SU-DHL-6 (cell line): Measurements from ENCODE around the gene HCFC1R1.

ENCODE experiments used
- H2AFZ ChIP-seq: fragments of 200-600 bp; sonication (generic); 2 replicates; pipeline ENCODE4 v1.6.1; 2014; ENCODE audit warnings: low read depth, mild to moderate bottlenecking, moderate library complexity, mixed read lengths, antibody characterized with exemption, low read length; ENCODE audit not compliant: severe bottlenecking
- H3F3A ChIP-seq: fragments of 200-600 bp; shearing (Covaris generic); 2 replicates; pipeline ENCODE4 v1.6.0; 2016; ENCODE audit warnings: antibody characterized with exemption, mild to moderate bottlenecking; ENCODE audit not compliant: insufficient read depth
- H3K27ac ChIP-seq: fragments of 200-600 bp; sonication (generic); 2 replicates; pipeline ENCODE4 v1.5.1; 2016; ENCODE audit warnings: low read depth, mild to moderate bottlenecking, low read length, moderate library complexity, mixed read lengths
- H3K27me3 ChIP-seq: fragments of 200-600 bp; sonication (generic), shearing (Covaris generic); 2 replicates; pipeline ENCODE4 v1.6.0; 2014; ENCODE audit warnings: mild to moderate bottlenecking, low read length
- H3K36me3 ChIP-seq: fragments of 200-600 bp; sonication (generic); 2 replicates; pipeline ENCODE4 v1.6.1; 2014; ENCODE audit warnings: mild to moderate bottlenecking, low read length, mixed read lengths
- H3K4me2 ChIP-seq: fragments of 300-600, 200-600 bp; shearing (Covaris generic), sonication (generic); 2 replicates; pipeline ENCODE4 v1.6.0; 2014; ENCODE audit warnings: low read length, low read depth, mild to moderate bottlenecking; ENCODE audit not compliant: poor library complexity, severe bottlenecking
- H3K4me3 ChIP-seq: fragments of 200-600 bp; sonication (generic); 2 replicates; pipeline ENCODE4 v1.5.1; 2014; ENCODE audit warnings: antibody characterized with exemption, low read length, mild to moderate bottlenecking, mixed read lengths; ENCODE audit not compliant: insufficient read depth, poor library complexity, severe bottlenecking
- H3K79me2 ChIP-seq: fragments of 200-600 bp; sonication (generic); 2 replicates; pipeline ENCODE4 v1.6.1; 2014; ENCODE audit warnings: mild to moderate bottlenecking, low read length, moderate library complexity; ENCODE audit not compliant: insufficient read depth
- H3K9ac ChIP-seq: fragments of 200-600 bp; sonication (generic); 2 replicates; pipeline ENCODE4 v1.7.0; 2014; ENCODE audit warnings: mild to moderate bottlenecking, low read length
- H3K9me2 ChIP-seq: fragments of 200-600 bp; sonication (generic); replicated peaks from 2 replicates; pipeline ENCODE4 v1.6.1; 2014; ENCODE audit warnings: low read length; ENCODE audit not compliant: insufficient read depth
- H3K9me3 ChIP-seq: fragments of 200-600 bp; sonication (generic); 2 replicates; pipeline ENCODE4 v1.6.1; 2014; ENCODE audit warnings: low read length, mixed read lengths; ENCODE audit not compliant: insufficient read depth
- H4K20me1 ChIP-seq: fragments of 200-600 bp; sonication (generic); 2 replicates; pipeline ENCODE4 v1.6.1; 2014; ENCODE audit warnings: low read depth, mild to moderate bottlenecking, antibody characterized with exemption, low read length, moderate library complexity, mixed read lengths
- CTCF ChIP-seq: fragments of 200-600 bp; sonication (generic); IDR thresholded peaks from one replicate; pipeline ENCODE4 v1.5.1; 2017; ENCODE audit warnings: antibody characterized with exemption, mild to moderate bottlenecking, low read length, moderate library complexity; ENCODE audit not compliant: insufficient read depth, poor library complexity, severe bottlenecking
- EZH2phosphoT487 ChIP-seq: fragments of 200-600 bp; sonication (generic), shearing (Covaris generic); conservative IDR thresholded peaks from 2 replicates; pipeline ENCODE4 v1.6.1; 2018; ENCODE audit warnings: mild to moderate bottlenecking, antibody characterized with exemption, low read length, moderate library complexity, mixed read lengths

The HCFC1R1 gene

GRCh38 chr16:3036726-3037315 lies 13.1 kb upstream of the HCFC1R1 start, which contains the start of gene BICDL2:
BICDL2 (minus strand) TSS chr16:3036944; CDS start chr16:3035496, 1,448 bp downstream.
- Histone ChIP-seq H4K20me1 (no peaks in the 10 kb centered on the region), H3K9me2 (no peaks in the 10 kb centered on the region), H3K9me3 (no peaks in the 10 kb centered on the region), H3K36me3 (no peaks in the 10 kb centered on the region), H3K4me3 (no peak within 1 kb of the TSS), H3K27me3 (no peaks in the 10 kb centered on the region), H2AFZ (no peak within 1 kb of the TSS), H3K4me2 (no peak within 1 kb of the TSS), H3K9ac (no peak within 1 kb of the TSS), H3K27ac (no peak within 1 kb of the TSS), H3K79me2 (no peaks in the 10 kb centered on the region), H3F3A (no peaks in the 10 kb centered on the region)
- TF ChIP-seq CTCF (no peak), EZH2phosphoT487 (no peak)

- Histone ChIP-seq H3K4me2 (no peak overlapping the region), H3K9me2 (no peaks in the 10 kb centered on the region), H3K9ac (no peak overlapping the region), H3K36me3 (no peaks in the 10 kb centered on the region), H3K79me2 (no peaks in the 10 kb centered on the region), H3K27ac (no peak overlapping the region), H3K4me3 (no peak overlapping the region), H2AFZ (no peak overlapping the region), H3K9me3 (no peaks in the 10 kb centered on the region), H3F3A (no peaks in the 10 kb centered on the region), H4K20me1 (no peaks in the 10 kb centered on the region), H3K27me3 (no peaks in the 10 kb centered on the region)
- no peak for TF ChIP-seq EZH2phosphoT487
- TF ChIP-seq CTCF = no peak
Measured at GRCh38 chr16:3035972-3036725, 12.4 kb upstream of the HCFC1R1 start.

- H3K9me3 ChIP-seq = no peaks in the 10 kb centered on the region
- H4K20me1 ChIP-seq = no peaks in the 10 kb centered on the region
- no peak overlapping the region for H3K4me3 ChIP-seq
- H3K9me2 ChIP-seq = no peaks in the 10 kb centered on the region
- H3K4me2 ChIP-seq = no peak overlapping the region
- H3K27ac ChIP-seq = no peak overlapping the region
- H2AFZ ChIP-seq = no peak overlapping the region
- no peaks in the 10 kb centered on the region for H3F3A ChIP-seq
- TF ChIP-seq EZH2phosphoT487 = no peak
- no peak for TF ChIP-seq CTCF
- no peak overlapping the region for H3K9ac ChIP-seq
- H3K79me2 ChIP-seq = no peaks in the 10 kb centered on the region
- no peaks in the 10 kb centered on the region for H3K36me3 ChIP-seq
- H3K27me3 ChIP-seq = no peaks in the 10 kb centered on the region
Measured at GRCh38 chr16:3035289-3035971, 11.7 kb upstream of the HCFC1R1 start.
